ENCODE results near the gene PSEN1. TPM values are rescaled to one million over a fixed set of nuclear protein-coding genes. Genes with fewer than 3 reads are reported as not detected.

PSEN1 gene
- total RNA-seq, 4 donors from 2014 or later, result 40.1 to 54.6 (median 45.9) TPM

- TF ChIP-seq CTCF (IDR thresholded peaks at IDR 0.05) (no peak), EP300 (IDR thresholded peaks at IDR 0.05) (no peak), POLR2AphosphoS5 (IDR thresholded peaks at IDR 0.05) (no peak), POLR2A (IDR thresholded peaks at IDR 0.05) (no peak)
- Histone ChIP-seq H3K36me3 (peaks cover 0 to 67% of the 10 kb centered on the region in 2 donors), H3K27ac (no peak overlapping the region), H3K4me3 (no peak overlapping the region), H3K4me1 (no peaks in the 10 kb centered on the region), H3K9me3 (no peaks in the 10 kb centered on the region), H3K27me3 (no peaks in the 10 kb centered on the region)
- WGBS, 2 donors (ENCODE audit: low coverage in 1 of 2), result 77 to 96% methylated on average over 5 of the region's 9 CpGs
- no peak for ATAC-seq
These were observed 119.5 kb downstream of the PSEN1 start for GRCh38 chr14:73255693-73256225.

GRCh38 chr14:73258076-73258475 is 121.8 kb downstream of the PSEN1 start:
- no peak overlapping the region for H3K27ac ChIP-seq
- 77 to 95% methylated on average over 4 of the region's 4 CpGs for WGBS, 2 donors (ENCODE audit: low coverage in 1 of 2)
- TF ChIP-seq POLR2A (IDR thresholded peaks at IDR 0.05), result no peak
- TF ChIP-seq POLR2AphosphoS5 (IDR thresholded peaks at IDR 0.05), result no peak
- no peak for TF ChIP-seq EP300 (IDR thresholded peaks at IDR 0.05)
- no peak for TF ChIP-seq CTCF (IDR thresholded peaks at IDR 0.05)
- peaks cover 0 to 64% of the 10 kb centered on the region in 2 donors for H3K36me3 ChIP-seq
- H3K27me3 ChIP-seq, result no peaks in the 10 kb centered on the region
- H3K9me3 ChIP-seq, result no peaks in the 10 kb centered on the region
- H3K4me3 ChIP-seq, result no peak overlapping the region
- no peaks in the 10 kb centered on the region for H3K4me1 ChIP-seq
- no peak for ATAC-seq

GRCh38 chr14:73258845-73259611 is 122.7 kb downstream of the PSEN1 start:
- Histone ChIP-seq H3K27me3 (no peaks in the 10 kb centered on the region), H3K36me3 (peaks cover 0 to 65% of the 10 kb centered on the region in 2 donors), H3K9me3 (no peaks in the 10 kb centered on the region), H3K27ac (no peak overlapping the region), H3K4me3 (no peak overlapping the region), H3K4me1 (no peaks in the 10 kb centered on the region)
- TF ChIP-seq CTCF (IDR thresholded peaks at IDR 0.05), result no peak
- TF ChIP-seq POLR2AphosphoS5 (IDR thresholded peaks at IDR 0.05), result no peak
- no peak for TF ChIP-seq EP300 (IDR thresholded peaks at IDR 0.05)
- no peak for TF ChIP-seq POLR2A (IDR thresholded peaks at IDR 0.05)
- 80% methylated on average over 2 to 5 of the region's 20 CpGs for WGBS, 2 donors (ENCODE audit: low coverage in 1 of 2)
- no peak for ATAC-seq

- Histone ChIP-seq H3K27ac (no peak overlapping the region), H3K36me3 (peaks cover 0 to 65% of the 10 kb centered on the region in 2 donors), H3K9me3 (no peaks in the 10 kb centered on the region), H3K4me3 (no peak overlapping the region), H3K27me3 (no peaks in the 10 kb centered on the region), H3K4me1 (no peaks in the 10 kb centered on the region)
- ATAC-seq, result no peak
- 80 to 83% methylated on average over 1 to 6 of the region's 9 CpGs for WGBS, 2 donors (ENCODE audit: low coverage in 1 of 2)
- TF ChIP-seq POLR2AphosphoS5 (IDR thresholded peaks at IDR 0.05) (no peak), CTCF (IDR thresholded peaks at IDR 0.05) (no peak), POLR2A (IDR thresholded peaks at IDR 0.05) (no peak), EP300 (IDR thresholded peaks at IDR 0.05) (no peak)
These were observed 123.5 kb downstream of the PSEN1 start for GRCh38 chr14:73259837-73260236.

GRCh38 chr14:73260574-73260973 is 124.3 kb downstream of the PSEN1 start:
- TF ChIP-seq POLR2AphosphoS5 (IDR thresholded peaks at IDR 0.05) (no peak), EP300 (IDR thresholded peaks at IDR 0.05) (no peak), CTCF (IDR thresholded peaks at IDR 0.05) (no peak), POLR2A (IDR thresholded peaks at IDR 0.05) (no peak)
- no peak overlapping the region for H3K27ac ChIP-seq

More at GRCh38 chr14:73260574-73260973, 124.3 kb downstream of the PSEN1 start:
- Histone ChIP-seq H3K9me3 (no peaks in the 10 kb centered on the region), H3K4me3 (no peak overlapping the region), H3K36me3 (peaks cover 0 to 65% of the 10 kb centered on the region in 2 donors), H3K4me1 (no peaks in the 10 kb centered on the region), H3K27me3 (no peaks in the 10 kb centered on the region)
- ATAC-seq, result no peak
- 100% methylated on average over 1 of the region's 11 CpGs; no CpG with 5 or more reads in 1 of the 2 donors for WGBS, 2 donors (ENCODE audit: low coverage in 1 of 2)

Data from gastroesophageal sphincter (tissue), 4 donors.